Psoas muscle (tissue), 8 donors: ENCODE results near the gene LGALS14. TPM values are rescaled to one million over a fixed set of nuclear protein-coding genes. Genes with fewer than 3 reads are reported as not detected.

Experiments
- ATAC-seq, 4 donors: fragments of 200-7000 bp; cut with Tn5 transposase; one replicate each; pipeline ENCODE4 v1.9.1; 2020; ENCODE audit warnings: moderate library complexity in 3 of 4, mild to moderate bottlenecking in 2 of 4
- DNase-seq, 2 donors: peaks; one replicate each; pipeline ENCODE4 v3.0.0-alpha.2; 2020
- H3K27ac ChIP-seq: fragments of 200-600 bp; one replicate; pipeline ENCODE4 v1.8.0; 2022
- H3K27me3 ChIP-seq, 3 donors: fragments of 200-600 bp in 1 of 3; one replicate each; pipeline versions ENCODE4 v1.6.1 to v1.8.0; 2013 to 2022; ENCODE audit warnings: low read length in 2 of 3, mild to moderate bottlenecking in 2 of 3, moderate library complexity in 1 of 3; ENCODE audit not compliant: insufficient read depth in 3 of 3
- H3K36me3 ChIP-seq, 2 donors: fragments of 200-600 bp in 1 of 2; one replicate each; pipeline versions ENCODE4 v1.6.1 to v1.8.0; 2013 to 2022; ENCODE audit warnings: low read depth in 1 of 2, mild to moderate bottlenecking in 1 of 2, moderate library complexity in 1 of 2; ENCODE audit not compliant: insufficient read depth in 1 of 2
- H3K4me1 ChIP-seq: fragments of 200-600 bp; one replicate; pipeline ENCODE4 v1.8.0; 2022
- H3K4me3 ChIP-seq: fragments of 200-600 bp; one replicate; pipeline ENCODE4 v1.8.0; 2022; ENCODE audit warnings: mild to moderate bottlenecking
- H3K9me3 ChIP-seq: fragments of 200-600 bp; one replicate; pipeline ENCODE4 v1.8.0; 2022
- WGBS, 3 donors: extraction: QIAGEN DNeasy Blood & Tissue Kit; methylation state at CpG; one replicate each; pipeline versions ENCODE4 v1.1.6 to v1.1.7; 2013; 5-methylcytosine and 5-hydroxymethylcytosine counted together
- intact Hi-C, 2 donors: fragments of 100-400 bp; cut with DNase I; formaldehyde crosslinking; loops; one replicate each; pipeline versions ENCODE4 v1.11.0 to v1.14.2; 2022
- polyA plus RNA-seq, 3 donors: library from polyadenylated mRNA; stranded (reverse); fragments of 200-250 nt; gene quantifications; one replicate each; pipeline ENCODE4 v1.2.3, GENCODE V29; 2013
- total RNA-seq, 4 donors: library from RNA; stranded (reverse); fragmentation: NEBNext Ultra II Directional in 2 of 4; extraction: Animal tissue kit (Norgen Biotek cat#: 25700) in 2 of 4; gene quantifications; one replicate each; pipeline versions ENCODE4 v1.2.1 to v1.2.4, GENCODE V29; 2021 to 2023
- TF ChIP-seq, protein P1 (sequence below): fragments of 200-600 bp; IDR thresholded peaks from one replicate; pipeline ENCODE4 v1.8.0; 2022; ENCODE audit warnings: antibody characterized with exemption
- donor health status: healthy with polysubstance abuse.
- donor health status: DM: no; HTN: no; CAD: no; lungs with moderate emphysema.
- donor health status: Bipolar disorder and iron deficiency.
- donor health status: healthy.
- donor health status: DM: yes; HTN: yes; CAD: no.
- donor health status: DM: no; HTN: no; CAD: no.
- donor health status: DM: no; HTN: no; CAD: no.
- donor health status: DM: yes; HTN: yes; CAD: no.

Gene LGALS14
- total and polyA plus RNA-seq, 7 donors = not detected

GRCh38 chr19:39737351-39737750 lies 33.1 kb downstream of the LGALS14 start:
- DNase-seq (no peak), ATAC-seq (no peak)
- TF ChIP-seq, protein P1, sequence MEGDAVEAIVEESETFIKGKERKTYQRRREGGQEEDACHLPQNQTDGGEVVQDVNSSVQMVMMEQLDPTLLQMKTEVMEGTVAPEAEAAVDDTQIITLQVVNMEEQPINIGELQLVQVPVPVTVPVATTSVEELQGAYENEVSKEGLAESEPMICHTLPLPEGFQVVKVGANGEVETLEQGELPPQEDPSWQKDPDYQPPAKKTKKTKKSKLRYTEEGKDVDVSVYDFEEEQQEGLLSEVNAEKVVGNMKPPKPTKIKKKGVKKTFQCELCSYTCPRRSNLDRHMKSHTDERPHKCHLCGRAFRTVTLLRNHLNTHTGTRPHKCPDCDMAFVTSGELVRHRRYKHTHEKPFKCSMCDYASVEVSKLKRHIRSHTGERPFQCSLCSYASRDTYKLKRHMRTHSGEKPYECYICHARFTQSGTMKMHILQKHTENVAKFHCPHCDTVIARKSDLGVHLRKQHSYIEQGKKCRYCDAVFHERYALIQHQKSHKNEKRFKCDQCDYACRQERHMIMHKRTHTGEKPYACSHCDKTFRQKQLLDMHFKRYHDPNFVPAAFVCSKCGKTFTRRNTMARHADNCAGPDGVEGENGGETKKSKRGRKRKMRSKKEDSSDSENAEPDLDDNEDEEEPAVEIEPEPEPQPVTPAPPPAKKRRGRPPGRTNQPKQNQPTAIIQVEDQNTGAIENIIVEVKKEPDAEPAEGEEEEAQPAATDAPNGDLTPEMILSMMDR = no peak
- H3K27ac ChIP-seq = no peak overlapping the region
- intact Hi-C loops = no loop called here
- no peaks in the 10 kb centered on the region for H3K9me3 ChIP-seq
- peaks cover 0 to 2% (median 0%) of the 10 kb centered on the region in 3 donors for H3K27me3 ChIP-seq
- 63 to 73% (median 68%) methylated on average over 3 of the region's 3 CpGs for WGBS, 3 donors
- no peaks in the 10 kb centered on the region for H3K4me1 ChIP-seq
- no peaks in the 10 kb centered on the region for H3K36me3 ChIP-seq
- no peak overlapping the region for H3K4me3 ChIP-seq

DNA sequence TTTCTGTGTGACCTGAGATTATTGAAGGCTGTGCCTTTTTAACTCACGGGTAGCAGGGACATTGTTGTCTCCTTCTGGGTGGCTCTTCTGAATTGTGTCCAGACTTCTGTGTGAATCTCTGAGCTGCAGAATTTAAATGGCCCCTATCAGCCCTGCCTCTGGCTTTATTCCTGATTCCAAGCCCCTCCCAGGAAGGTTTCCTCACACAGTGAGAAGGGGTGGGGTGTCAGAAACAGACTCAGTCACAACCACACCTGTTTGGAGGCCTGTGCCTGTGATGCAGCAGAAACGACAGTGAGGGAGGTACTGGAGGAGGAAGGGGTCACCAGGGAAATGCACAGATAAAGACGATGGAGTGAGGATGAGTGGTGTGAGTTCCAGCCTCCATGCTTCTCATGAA lies 33.6 kb downstream of the LGALS14 start, which contains the start of gene CLC:
Gene CLC, minus strand, starts transcription at position 139 of the 400 bp plus-strand sequence. Its CDS starts 77 bp downstream, at position 62.
- no peaks in the 10 kb centered on the region for H3K36me3 ChIP-seq
- no peaks in the 10 kb centered on the region for H3K4me1 ChIP-seq
- ATAC-seq (no peak), DNase-seq (no peak)
- no peak within 1 kb of the TSS for H3K27ac ChIP-seq
- intact Hi-C loops = no loop called here
- H3K4me3 ChIP-seq = no peak within 1 kb of the TSS
- TF ChIP-seq, protein P1 = no peak
- peaks cover 0 to 5% (median 0%) of the 10 kb centered on the region in 3 donors for H3K27me3 ChIP-seq
- WGBS, 3 donors = 31 to 54% (median 44%) methylated on average over 3 of the region's 3 CpGs
- no peaks in the 10 kb centered on the region for H3K9me3 ChIP-seq

- H3K4me3 ChIP-seq = no peak overlapping the region
- ATAC-seq (no peak), DNase-seq (no peak)
- no peaks in the 10 kb centered on the region for H3K9me3 ChIP-seq
- WGBS, 3 donors = 36 to 50% (median 49%) methylated on average over 3 of the region's 3 CpGs
- H3K27ac ChIP-seq = no peak overlapping the region
- intact Hi-C loops = no loop called here
- TF ChIP-seq, protein P1 = no peak
- H3K27me3 ChIP-seq = peaks cover 0 to 14% (median 0%) of the 10 kb centered on the region in 3 donors
- H3K36me3 ChIP-seq = no peaks in the 10 kb centered on the region
- H3K4me1 ChIP-seq = no peaks in the 10 kb centered on the region
Observed at GRCh38 chr19:39738814-39739213, 34.5 kb downstream of the LGALS14 start.

DNA sequence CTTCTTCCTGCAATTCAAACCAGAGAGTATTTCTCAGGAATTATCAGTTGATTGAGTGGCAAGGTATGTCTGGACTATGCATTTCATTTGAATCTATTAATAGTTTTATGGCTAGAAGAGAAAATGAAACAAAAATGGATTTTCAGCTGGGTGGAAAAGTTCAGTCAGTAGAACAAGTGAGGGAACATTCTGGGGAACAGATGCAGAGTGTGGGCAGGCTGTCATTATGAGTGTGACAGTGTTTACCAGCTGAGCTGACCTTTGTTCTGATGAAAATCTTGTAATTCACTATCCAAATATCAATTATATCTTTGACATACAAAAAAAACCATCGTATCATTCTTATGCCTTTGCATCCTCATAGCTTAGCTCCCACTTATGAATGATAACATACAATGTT lies 36.1 kb downstream of the LGALS14 start:
- 83 to 97% (median 90%) methylated on average over 1 of the region's 1 CpG for WGBS, 3 donors
- no peaks in the 10 kb centered on the region for H3K4me1 ChIP-seq
- no peak overlapping the region for H3K4me3 ChIP-seq
- DNase-seq (no peak), ATAC-seq (no peak)
- intact Hi-C loops = no loop called here
- no peaks in the 10 kb centered on the region for H3K9me3 ChIP-seq
- no peak overlapping the region for H3K27ac ChIP-seq
- no peaks in the 10 kb centered on the region for H3K36me3 ChIP-seq
- H3K27me3 ChIP-seq = peaks cover 0 to 23% (median 4%) of the 10 kb centered on the region in 3 donors
- TF ChIP-seq, protein P1 = no peak

DNA sequence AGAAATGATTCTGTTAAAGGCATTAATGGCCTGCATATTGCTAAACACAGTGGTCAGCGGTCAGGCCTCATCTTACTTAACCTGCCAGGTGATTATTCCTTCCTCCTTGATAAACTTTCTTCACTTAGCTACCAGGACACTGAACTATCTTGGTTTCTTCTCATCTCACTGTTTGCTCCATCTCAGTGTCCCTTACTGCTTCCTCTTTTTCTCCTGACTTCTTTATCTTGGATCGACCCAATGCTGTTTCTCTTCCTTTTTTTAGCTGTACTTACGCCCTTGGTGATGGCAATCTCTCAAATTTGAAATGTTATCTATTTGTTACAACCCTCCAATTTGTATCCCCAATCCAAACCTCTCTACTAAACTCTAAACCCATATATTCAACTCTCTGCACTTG lies 41.4 kb downstream of the LGALS14 start:
- TF ChIP-seq, protein P1 = no peak
- peaks cover 0 to 26% (median 4%) of the 10 kb centered on the region in 3 donors for H3K27me3 ChIP-seq
- H3K27ac ChIP-seq = no peak overlapping the region
- no peak overlapping the region for H3K4me3 ChIP-seq
- no peaks in the 10 kb centered on the region for H3K9me3 ChIP-seq
- WGBS, 3 donors = 45 to 63% (median 62%) methylated on average over 3 of the region's 3 CpGs
- no peaks in the 10 kb centered on the region for H3K4me1 ChIP-seq
- DNase-seq = no peak
- intact Hi-C loops = no loop called here
- H3K36me3 ChIP-seq = no peaks in the 10 kb centered on the region
- ATAC-seq = no peak
